Right forelimb (tissue), 1 donor: ENCODE results near the gene NFATC2.

Experiments used
- DNase-seq: peaks from one replicate; pipeline ENCODE4 v3.0.0-alpha.2; 2018

Gene NFATC2

DNA sequence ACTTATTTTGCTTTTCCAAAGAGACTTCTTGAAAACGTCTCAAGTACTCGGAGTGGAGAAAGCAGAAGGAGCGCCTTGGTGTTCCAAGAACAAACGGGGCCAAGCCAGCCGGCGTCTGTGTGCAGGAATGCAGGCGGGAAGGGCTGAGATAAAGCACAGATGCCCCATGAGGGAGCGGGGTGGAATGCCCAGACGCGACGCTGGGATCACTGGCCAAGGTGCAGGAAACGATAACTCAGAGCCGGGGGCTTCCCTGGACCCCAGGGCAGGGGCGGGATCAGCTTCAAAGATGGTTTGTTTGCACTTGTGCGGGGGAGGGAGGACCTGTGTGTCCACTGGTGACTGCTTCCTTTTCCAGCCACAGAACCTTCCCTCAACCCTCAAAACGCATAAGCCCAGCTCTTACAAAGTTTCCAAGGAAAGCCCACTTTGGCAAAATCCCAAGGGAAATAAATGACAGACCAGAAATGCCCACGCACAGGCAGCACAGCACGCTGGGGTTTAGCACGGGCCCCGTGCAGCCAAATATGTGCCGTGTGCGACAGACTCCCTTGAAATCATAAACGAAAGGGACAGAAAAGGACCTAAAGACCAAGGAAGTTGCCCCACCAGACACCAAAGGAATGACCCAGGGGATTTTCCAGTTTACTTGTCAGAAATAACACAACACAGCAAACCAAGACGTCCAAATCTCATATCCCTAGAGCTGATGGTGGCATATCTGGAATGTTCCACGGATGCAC is 113.9 kb downstream of the NFATC2 start:
- peak; percentile 81 for DNase-seq

DNA sequence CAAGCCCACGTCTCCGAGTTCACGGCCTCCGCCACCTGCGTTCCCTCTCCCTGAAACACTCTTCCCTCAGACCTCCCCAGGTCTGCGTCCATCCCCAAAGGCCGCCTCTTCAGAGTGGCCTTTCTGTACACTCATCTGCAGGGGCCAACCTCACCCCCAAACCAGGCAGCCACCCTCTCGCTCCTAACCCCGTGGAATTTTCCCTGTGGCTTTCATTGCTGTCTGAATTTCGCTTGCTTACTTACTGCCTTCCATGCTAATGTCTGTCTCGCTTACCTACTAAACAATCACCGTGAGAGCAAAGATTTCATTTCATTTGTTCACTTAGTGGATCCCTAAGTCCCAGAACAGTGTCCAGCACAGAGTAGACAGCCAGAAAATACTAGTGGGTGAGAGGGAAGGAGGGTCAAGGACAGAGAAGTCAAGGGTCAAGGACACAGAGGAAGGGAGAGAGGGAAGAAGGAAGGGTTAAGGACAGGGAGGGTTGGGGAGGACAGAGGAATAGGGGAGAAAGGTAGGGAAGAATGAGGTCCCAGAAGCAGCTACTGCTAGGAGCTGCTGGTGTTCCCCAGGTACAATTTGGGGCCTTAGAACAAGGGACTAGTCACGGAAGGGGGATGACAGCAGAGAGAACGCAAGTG is 114.7 kb downstream of the NFATC2 start:
- DNase-seq, result no peak

DNA sequence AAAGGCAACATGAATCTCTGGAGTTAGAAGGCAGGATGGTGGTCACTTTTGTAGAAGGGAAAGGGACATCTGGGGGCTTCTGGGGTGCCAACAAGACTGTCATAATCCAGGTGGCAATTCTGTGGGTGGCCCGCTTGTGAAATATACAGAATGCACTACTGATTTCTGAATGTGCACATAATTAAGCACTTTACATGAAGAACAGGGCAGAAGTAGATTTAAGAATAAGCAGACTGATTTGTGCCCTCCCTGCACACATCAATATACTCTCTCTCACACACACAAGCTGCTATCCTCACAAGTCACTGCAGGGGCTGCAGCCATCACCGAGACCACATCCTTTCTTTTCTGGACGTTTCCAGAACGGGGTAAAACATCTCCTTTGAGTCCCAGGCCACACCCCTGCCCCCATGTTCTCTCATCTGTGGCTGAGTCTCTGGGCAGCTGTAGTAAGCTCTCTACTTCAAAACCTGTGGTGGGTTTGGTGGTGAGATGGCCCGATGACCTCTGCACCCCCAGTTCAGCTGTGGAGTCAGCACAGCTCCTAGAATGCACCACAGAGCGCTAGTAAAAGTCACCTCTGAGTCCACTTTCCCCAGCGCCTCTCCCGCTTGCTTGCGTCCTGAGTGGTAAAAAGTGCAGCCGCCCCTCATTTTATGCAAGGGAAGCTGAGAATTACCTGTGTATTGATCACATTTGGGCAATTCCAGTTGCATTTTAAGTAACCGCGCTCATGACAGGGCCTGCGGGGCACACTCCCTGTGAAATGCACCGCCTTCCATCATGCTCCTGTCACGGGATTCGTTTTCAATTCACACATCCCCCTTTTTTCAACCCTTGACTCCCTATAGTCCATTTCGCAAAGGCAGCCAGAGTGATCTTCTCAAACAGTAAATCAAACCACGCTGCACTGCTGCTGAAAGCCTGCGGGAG is 115.5 kb downstream of the NFATC2 start:
- DNase-seq, result no peak

DNA sequence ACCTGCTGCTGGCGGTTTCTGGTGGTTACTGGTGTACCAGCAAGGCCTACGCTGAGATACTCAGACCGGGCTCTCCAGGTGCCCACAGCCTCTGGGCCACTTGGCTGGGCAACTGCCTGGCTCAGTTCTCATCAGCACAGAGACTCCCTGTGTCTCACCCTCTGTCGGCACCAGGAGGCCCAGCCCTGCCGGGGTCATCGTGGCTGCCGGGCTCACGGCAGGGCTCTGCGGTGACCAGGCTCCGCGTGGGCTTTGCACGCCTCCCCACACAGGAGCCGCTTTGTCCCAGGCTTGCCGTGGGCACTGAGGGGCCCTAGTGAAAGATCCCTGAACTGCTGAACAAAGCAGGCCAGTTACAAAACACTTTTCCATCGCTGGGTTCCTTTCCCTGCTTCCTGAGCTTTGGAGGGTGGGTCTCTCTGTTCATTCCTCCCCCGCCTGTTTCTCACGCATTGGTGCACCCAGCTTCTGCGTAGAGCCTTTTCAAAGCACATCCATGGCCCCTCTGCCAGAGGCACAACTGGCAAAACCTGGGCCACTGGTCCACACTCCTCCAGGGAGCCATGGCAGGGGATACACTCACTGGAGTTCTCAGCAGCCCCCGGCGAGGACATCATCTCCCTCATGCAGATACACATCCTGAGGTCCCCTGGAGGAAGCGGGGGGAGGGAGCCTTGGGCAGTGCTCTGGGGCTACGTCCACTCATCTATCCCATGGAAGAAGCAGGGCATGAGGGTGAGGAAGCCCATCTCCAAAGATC is 117.0 kb downstream of the NFATC2 start:
- DNase-seq, result no peak

DNA sequence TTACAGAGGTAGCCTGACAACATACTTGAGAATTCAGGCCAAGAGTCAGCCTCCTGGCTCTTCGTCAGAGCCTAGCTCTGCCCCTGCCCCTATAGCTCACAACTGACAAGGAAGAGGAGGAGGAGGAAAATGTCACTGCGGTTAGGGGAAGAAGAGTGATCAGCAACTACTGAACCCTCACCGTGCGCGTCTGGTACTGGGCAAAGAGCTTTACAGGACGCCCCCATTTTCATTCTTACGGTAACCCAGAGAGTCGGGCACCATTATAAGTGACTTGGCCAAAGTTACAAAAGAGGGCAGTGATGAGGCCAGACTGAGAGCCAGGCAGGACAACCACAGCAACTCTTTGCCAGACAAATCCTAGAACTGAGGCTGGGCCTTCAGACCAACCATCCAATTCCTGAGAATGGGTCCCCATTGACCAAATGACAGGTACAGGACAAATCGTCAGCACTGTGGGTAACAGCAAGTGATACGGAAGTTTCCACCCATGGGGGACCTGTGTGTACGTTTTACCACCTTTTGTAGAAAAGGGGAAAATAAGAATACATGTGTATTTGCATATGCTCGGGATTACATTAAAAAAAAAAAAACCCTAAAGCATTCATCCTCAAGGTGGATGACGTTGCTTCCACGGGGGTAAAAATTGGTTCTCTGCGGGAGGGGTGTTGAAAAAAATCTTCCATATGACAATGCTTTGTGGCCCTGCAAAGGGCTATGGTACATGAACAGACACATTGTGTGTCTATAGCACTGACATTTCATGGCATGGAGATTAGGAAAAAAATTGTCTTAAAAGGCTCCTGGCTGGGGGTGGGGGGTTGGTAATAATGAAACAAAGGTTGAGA is 118.0 kb downstream of the NFATC2 start:
- DNase-seq, result no peak

DNA sequence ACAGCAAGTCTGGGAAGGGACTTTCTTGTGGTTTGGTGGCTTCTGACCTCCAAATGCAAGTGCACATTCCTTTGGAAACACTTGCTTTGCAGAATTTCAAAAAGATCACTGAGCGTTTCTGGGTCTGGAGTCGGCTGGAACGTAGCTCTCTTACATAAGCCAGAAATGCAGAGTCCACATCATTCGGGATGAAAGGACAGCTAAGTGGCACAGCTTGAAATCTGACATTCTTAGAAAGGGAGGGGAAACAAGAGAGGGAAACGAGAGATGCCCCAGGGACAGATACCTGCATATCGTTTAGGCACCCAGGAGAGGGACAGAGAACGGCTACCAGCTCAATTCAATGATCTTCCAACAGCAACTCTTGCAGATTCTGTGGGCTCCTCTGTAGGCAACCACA is 118.7 kb downstream of the NFATC2 start:
- no peak for DNase-seq

DNA sequence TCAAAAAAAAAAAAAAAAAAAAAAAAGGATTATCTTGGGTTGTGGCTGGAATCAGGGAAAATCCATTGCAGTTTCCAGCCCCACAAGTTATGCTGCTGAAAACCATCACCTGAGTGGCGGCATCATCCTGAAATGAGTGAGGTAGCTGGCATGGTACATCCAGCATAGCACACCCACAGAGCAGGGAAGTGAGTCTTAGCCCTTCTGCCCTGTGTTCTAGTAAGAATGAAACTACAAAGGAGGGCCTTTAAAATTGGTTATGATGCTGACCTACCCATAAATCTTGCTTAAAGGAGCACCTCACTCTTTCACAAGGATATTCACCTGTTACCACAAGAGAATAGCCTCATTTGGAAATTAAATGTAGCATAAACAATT is 119.2 kb downstream of the NFATC2 start:
- no peak for DNase-seq

DNA sequence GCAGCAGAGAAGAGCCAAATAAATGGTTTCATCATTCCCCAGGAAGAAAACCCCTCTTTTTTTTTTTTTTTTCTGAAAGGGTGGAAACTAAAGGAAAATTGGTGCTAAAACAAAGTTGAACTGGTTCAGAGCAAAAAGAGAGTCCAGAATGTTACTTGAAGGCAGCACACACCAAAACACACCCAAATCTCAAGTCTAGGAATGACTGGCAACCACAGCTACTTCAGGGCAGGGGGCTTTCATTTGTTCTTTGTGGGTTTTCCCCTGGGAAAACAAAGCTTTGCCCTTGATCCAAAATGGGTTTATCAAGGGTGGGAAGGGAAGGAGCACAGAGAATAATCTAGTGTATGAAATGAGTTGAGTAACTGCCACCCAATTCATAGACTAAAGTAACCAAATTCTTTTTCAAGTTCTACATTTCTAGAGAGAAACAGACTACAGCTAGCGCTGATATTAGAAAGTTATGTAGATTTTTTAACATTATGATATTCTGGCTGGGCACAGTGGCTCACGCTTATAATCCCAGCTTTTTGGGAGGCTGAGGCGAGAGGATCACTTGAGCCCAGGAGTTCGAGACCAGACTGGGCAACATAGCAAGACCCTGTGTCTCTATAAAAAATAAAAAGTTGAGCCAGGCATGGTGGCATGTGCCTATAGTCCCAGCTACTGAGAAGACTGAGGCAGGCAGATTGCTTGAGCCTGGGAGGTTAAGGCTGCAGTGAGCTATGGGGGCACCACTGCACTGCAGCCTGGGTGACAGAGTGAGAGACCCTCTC is 119.8 kb downstream of the NFATC2 start:
- no peak for DNase-seq

DNA sequence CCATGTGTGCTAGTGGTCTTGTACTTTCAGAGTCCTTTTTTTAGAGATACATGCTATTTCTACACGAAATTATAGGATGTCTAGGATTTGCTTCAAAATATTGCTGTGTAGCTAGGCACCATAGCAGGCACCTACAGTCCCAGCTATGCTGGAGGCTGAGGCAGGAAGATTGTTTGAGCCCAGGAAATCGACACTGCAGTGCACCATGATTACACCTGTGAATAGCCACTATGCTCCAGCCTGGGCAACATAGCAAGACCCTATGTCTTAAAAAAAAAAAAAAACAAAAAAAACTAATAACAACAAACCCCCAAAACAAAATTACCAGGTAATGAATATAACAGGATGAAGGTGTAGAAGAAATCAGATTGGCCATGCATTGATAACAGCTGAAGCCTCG is 121.7 kb downstream of the NFATC2 start:
- no peak for DNase-seq

DNA sequence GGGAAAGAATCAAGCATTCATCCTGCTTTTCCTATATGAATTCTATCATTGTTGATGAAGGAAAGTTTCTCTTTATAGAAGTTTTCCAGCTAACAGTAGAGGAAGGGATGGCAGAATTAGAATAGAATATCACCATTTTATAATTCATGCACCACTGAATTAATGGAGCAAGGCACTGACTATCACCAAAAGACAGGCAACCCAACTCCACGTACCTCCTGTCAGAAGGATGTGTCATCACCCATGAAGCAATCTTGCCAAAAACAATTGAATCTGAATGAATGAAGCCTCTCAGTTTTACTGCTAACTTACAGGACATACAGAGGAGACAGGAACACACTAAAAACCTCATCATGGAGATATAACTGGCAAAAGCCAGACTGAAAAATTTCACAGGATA is 122.4 kb downstream of the NFATC2 start:
- DNase-seq, result no peak

DNA sequence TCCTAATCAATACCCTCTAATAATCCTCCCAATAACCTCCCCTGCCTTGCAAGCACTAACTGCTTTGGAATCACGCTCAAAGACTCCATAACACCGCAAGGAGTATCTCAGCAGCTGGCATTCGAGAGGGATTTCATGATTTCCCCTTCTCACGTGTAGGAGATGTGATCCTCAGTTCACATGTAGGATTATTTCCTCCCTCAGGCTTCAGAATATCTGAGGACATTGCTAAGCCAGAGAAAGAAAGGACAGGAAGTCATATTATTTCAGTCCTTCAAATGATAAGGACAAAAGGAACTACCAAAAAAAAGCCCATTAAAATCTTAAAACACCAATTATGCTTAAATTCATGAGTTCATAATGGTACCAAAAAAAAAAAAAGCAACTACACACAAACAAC is 122.9 kb downstream of the NFATC2 start:
- DNase-seq, result no peak

DNA sequence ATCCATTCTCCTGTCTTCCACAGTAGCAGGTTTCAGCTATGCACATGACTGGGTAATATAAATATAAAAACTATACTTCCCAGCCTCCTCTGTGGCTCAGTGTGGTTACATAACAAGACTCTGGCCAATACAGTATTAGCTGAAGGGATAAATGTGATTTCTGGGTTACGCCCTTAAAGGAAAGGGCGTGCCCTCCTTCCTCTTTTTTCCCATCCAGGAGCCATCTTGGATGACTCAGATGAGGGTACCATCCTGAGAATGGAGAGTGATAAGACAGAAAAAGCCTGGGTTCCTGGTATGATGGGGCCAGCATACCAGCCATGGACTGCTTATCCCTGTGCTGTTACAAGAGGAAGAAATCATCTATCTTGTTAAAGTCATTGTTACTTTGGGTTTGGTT is 123.3 kb downstream of the NFATC2 start:
- DNase-seq, result no peak

DNA sequence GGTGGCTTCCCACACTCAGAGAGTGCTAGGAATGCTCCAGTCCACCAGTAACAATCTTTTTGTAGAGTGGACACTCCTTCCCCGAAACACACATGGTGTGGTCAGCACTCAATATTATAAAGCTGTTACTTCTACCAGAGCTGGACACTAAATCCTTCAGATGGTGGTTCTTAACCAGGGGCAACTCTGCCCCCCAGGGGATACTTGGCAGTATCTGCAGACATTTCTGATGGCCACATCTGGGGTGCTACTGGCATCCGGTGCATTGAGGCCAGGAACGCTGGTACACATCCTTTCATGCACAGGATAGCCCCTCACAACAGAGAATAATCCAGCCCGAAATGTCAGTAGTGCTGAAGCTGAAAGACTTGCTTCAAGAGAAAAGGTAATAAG is 124.4 kb downstream of the NFATC2 start:
- no peak for DNase-seq

DNA sequence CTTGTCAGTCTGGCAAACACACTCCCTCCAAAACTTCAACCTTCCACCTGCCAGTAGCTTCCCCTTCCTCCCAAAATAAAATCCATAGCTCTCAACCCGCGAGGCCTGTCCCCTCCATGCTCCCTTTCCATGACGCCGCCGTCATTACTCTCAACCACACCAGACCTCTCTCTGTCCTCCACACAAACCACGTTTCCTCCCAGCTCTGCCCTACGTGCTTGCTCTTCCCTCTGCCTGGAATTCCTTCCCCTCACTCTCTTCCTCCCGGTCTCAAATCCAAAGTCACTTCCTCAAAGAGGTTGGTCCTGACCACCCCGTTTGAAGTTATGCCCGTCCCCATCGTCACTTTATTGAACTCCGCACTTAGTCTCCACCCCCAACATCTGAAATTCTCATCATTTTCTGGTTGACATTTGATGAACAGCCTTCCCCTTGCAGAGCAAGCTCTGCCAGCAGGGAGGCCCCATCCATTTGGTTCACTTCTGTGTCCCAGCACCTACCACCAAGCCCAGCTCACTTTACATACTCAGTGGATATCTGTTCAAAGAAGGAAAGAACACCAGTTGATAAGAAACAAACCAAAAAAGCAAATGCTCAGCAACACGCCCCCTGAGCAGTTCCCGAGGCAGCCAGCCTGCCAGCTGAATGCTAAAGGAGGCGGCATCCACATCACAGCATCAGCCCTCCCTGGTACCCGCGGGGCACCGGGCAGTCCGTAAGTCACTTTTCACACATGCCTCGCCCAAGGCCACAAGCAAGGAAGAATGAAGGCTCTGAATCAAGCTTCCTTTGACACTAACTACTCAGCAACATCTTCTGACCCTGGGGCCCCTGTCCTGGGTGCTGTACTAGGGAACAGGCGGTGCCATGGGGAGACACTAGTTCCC is 125.0 kb downstream of the NFATC2 start:
- DNase-seq, result no peak

DNA sequence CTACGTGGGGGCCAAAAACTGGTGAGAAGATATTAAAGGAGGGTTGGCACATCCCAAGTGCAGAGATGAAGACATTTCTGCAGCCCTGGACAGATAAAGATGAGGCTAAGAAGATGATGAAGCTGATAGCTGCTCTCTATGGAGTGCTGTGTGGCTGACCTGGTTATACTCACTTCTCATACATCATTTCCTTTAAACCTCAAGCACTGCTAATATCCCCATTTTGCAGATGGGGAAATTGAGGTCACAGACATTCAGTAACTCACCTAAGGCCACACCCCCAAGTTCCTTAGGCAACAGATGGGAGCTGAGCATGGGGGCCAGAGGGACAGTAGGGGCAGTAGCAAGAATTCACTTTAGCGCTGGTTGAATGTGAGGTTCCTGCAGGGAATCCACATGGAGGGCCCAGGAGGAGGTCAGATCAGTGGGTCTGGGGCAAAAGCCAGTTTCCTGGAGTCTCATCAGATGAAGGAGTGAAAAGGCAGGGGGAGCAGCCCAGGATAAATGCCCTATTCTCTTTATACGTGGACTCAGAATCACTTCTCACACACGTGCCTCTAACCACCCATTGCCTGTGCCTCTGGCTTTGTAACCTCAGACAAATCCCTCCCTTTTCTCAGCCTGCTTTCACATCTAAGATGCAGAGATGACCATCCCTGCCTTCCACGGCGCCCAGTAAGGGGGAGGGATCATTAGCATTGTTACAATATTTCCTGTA is 125.8 kb downstream of the NFATC2 start:
- DNase-seq, result no peak

DNA sequence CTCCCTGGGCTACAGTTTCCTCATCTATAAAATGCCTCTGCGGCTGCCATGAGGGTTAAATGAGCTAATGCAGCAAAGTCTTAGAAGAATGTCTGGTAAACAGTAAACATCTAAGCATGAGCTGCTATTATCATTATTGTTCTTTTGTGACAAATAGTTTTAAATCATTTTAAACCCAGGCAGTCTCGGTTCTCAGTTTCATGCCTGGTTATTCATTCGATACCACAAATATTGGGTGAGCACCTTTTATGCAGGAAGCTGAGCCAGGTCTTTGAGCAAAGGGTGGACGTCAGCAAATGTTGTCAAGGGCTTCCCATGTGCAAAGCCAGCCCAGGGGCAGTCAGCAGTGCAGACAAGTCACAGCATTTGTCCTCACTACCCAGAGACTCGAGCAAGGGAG is 128.7 kb downstream of the NFATC2 start:
- no peak for DNase-seq

DNA sequence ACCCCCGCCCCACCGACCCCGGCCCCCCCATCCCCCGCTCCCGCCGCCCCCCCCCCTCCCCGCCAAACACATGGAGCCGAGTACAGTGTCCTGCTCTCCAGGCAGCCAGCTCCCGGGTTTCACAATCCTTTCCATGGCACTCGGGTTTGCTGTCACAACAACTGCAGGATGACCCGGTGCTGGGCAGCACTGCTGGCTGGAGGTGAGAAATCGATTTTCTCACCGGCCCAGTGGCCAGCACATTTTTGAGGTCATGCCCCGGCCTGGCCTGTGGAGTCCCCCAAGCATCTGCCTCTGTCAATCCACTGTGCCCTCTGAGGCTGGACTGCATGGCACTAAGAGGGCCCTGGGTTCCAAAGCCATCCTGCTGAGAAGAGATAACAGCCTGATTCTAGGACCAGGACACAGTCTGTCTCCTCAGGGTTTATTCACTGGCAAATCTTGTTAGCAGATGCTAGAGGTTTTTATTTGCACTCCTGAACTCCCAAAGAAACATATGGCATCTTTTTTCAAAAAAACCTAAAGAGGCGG is 129.5 kb downstream of the NFATC2 start:
- DNase-seq, result peak; percentile 58

DNA sequence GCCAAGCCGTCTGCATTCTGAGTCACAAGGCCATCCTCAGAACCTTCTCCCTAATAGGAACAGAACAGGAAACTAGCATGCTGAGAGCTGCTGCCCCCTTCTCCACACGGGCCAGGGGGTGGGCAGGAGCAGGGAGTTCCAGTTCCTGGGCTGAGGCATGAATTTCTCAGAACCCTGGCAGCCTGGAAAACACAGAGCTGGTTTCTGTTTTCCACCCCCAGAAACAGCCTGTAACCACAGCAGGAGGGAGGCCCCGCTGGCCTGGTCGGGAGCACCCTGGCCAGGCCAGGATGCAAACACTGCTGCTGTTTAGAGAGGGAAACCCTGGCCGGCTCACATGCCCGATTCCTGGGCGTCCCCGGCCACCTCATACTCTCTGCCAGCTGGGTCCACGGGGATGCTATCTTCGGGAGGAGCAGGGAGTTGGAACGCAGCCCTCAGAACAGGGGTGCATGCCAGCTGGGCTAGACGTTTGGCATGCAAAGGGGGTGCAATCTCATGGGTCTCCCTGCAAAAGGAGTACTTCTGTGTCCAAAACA is 130.1 kb downstream of the NFATC2 start:
- DNase-seq, result peak; percentile 72

DNA sequence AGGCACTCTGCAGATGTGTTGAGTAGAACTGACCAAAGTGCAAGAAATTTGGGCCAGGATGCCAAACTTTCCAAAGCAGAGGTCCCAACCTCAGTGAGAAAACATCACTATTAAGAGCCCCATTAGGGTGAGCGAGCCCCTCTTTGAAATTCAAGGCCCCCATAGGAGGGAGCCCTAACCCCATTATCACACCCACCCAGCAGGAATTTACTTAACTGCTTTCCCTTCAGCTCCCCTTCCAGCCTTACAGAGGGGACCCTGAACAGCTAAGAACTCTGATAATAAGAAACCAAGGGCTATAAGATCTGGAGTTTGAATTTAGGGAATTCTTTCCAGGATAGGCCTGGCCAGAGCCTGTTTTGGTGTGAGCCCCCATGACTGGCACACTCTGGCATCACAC is 130.6 kb downstream of the NFATC2 start:
- DNase-seq, result no peak
